Endometrium (tissue), 2 donors: Measurements from ENCODE around the gene LRIT2.

Experiments used
- FAIRE-seq: peaks from 2 replicates; lab custom pipeline; 2012; peaks lifted over from hg19 to GRCh38; lab: Jason Lieb, UNC
- donor health status: control.
- donor health status: control.

Gene LRIT2

DNA sequence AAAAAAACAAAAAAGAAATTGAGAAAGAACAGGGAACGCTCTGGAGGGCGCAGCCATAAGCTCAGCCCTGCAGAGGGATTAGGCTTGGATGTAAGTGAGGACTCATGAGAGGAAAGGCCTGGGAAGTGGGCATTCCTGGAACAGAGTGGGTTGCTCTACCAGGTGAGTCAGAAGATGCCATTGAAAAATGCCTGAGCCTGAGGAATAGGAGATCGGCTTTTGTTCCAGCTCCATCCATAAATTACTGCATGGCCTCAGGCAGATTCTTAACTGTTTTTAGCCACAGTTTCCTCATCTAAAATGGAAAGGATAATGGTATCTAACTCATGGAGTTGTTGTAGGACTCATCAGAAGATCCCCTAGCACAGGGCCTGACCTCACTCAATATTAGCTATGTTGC lies 18.4 kb upstream of the LRIT2 start:
- FAIRE-seq, result no peak

DNA sequence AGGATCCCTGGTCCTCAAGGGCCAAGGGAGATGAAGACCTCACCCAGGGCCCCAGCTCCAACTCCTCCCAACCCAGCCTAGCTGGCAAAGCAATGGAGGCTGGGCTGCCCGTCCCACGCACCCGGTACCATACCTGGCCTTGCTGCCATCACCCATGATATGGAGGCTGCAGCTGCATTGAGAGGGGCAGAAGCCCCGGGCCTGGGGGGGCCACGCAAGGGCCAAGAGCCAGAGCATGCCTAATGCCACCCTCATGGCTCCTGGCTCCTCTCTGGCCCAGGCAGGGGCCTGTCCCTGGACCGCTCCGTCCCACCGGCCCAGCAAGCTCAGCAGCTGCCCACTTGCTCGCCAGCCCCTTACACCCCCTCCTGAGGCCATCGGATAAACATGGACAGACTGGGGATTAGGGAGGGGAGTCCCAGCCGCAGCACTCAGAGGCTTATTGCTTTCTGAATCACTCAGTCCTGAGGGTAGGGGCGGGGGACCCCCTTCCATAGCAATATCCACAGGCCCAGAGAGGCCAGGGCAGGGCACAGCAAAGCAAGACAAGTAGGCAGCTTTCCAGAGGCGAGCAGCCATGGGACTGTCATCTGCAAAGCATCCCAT lies 15.9 kb upstream of the LRIT2 start, which contains the start of gene LRIT1:
LRIT1 (minus strand) TSS at position 362 of the 606 bp plus-strand sequence; CDS start at position 255, 107 bp downstream.
- FAIRE-seq, result no peak

DNA sequence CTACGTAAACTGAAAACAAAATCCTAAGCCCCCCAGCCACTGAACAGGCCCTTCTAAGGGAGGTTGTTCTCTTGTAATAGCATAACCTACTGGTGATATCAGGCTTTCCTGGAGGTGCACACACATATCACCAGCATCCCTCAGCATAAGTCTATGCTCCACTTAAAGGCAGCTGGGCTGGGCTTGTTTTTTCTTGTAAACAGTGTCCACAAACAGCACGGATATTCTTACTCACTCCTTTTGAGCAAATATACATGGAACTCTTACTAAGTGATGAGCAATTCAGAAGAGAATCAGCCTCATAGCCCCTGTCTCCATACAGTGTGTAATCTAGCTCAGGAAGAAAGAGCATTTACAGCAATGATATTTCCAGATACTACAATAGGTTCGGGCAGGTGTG lies 13.6 kb upstream of the LRIT2 start:
- FAIRE-seq, result no peak

DNA sequence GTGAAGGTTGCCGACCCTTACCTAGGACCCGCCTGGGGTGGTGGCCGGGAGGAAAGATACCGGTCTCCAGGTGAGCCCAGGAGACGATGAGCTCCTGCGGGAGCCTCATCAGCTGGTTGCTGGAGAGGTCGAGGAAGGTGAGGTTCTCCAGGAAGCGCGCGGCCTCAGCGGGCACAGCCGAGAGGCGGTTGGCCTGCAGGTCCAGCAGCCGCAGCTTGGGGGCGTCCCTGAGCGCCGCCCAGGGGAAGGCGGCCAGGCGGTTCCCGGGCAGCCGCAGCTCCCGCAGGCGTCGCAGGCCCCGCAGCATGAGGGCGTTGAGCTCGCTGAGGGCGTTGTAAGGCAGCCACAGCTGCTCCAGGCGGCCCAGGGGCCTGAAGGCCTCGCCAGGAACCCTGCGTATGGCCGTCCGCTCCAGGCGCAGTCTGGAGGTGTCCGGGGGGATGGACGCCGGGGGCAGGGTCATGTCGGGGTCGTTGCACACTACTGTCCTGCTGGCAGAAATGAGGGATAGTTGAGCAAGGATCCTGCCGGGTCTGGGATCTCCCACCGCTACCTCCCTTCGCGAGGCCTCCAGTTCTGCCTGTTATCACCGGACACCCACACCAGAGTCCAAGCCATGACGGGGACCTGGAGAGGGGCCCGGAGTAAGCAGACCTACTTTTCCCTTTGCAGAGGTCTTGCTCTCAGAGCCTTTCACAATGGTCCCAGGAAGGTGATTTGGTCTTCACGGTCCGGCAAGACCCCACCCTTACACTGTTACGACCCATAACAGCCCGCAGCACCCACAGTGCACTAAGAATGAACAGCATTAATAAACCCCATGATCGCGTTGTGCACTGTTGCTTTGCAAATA lies 12.1 kb upstream of the LRIT2 start:
- FAIRE-seq, result no peak

DNA sequence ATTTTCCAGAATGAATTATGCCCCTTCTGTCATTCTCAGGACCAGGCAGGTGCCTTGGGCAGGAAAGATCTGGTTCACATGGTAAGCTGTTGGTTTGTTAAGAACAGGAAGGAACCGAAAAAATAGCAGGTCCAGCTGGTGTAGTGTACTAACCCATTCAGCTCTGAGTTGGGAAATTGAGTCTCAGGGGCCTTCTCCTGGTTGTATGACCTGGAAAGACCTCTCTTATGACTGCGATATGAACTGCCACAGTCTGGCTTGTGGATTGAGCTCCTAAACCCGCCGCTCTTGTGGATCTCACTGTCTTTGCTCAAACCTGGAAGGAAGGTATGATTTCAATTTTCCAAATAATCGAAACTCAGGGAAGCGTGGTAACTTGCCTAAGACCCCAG lies 11.5 kb upstream of the LRIT2 start:
- no peak for FAIRE-seq

DNA sequence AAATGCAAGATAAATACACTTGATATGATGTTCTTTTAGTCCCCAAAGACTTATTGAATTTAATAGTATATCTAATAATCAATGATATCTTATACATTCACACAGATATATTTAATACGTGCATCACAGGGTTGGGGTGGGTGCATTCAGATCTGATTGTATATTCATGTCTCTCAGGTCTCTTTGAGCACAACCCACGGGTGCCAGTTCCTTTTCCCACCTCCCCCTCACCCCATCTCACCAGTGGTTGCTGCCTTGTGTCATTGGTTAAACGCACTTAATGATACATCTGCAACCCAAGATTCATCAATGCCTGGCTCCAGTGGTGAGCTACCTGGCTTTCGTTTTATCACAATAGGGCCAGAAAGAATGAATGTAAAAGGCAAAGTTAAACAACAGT lies 9.8 kb upstream of the LRIT2 start:
- FAIRE-seq, result no peak

DNA sequence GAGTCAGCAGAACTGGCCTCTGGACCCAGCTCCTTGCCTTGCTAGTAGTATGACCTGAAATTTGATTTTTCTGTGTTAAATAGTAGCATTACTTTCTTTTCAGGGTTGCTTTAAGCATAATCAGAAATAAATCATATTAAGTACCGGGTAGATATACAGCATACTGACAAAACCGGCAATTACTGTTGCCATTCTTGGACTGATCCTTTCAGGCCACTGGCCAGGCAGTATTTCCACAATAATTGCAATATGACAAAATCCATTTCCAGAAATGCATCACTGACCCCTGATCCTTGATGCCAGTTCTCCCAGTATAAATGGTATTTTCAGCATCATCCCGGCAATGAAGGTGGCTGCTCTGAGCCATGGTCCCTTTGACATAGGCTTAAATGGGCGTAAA lies 9.1 kb upstream of the LRIT2 start:
- FAIRE-seq, result no peak

DNA sequence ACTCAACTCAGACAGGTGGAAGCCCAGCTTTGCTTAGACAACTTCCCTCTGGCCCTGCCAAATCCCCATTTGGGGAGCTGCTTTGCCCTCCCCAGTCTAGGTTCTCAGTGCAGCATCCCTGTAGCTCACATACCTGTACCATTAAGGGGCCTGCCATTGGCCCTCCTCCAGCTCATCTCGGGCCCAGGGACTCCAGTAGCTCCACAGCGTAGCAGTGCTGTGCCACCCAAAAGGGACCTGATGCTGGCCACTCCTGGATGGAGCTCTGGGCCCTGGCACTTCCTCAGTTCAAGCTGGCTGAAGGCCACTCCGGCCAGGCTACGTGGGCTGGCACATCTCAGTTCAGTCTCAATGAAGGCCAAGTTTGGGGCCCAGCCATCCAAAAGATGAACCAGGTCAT lies 8.6 kb upstream of the LRIT2 start:
- no peak for FAIRE-seq

DNA sequence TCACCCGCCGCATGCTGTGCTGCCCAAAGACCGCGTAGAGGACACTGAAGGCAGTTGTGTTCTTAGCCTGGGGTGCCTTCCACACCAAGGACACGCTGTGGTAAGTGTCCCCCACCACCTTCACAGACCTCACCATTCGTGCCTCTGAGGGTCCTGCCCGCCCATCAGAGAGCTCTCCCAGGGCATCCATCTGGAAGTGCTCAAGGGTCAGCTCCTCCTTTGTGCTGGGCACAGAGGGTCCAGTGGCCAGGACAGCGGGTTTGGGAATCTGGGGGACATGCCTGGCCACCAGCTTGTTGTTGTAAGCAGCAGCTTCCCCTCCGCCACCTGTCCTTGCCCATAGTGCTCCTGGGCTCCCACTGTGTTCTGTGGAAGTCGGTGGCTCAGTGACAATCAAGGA lies 7.0 kb upstream of the LRIT2 start:
- FAIRE-seq, result no peak

DNA sequence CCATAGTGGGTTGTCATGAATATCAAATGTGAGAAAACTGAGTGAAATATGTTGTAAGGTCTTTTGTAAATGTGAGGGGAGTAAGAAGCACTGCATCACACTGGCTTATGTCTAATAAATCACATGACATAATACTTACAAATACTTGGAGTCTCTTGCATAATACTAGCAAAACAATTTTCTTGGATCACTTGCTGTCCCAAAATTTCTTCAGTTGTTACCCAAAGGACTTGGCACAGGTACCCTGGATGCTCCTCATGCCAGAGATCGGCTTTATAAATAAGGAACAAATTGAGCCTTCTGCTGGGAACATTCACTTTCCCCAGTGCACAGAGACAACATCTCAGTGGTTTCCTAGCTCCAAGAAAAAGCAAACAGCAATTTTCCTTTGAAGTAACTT lies 5.0 kb upstream of the LRIT2 start:
- FAIRE-seq, result no peak

DNA sequence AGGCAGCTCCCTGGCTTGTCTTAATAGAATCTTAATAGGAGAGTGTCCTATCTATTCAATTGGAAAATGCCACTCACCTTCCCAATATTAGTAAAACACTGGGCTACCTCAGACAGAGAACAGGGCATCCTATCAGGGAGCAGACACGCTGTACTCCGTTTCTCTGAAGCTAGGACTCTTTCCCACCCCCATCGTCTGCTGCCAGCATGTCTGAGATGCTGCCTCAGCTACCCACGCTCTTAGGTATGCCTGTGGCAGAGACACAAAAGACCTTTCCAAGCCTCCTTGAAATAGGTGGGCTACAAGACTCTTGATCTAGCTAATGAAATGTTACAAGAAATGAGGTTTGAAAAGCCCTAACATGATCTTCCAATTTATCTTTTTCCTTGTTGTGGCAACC lies 2.5 kb upstream of the LRIT2 start:
- no peak for FAIRE-seq

DNA sequence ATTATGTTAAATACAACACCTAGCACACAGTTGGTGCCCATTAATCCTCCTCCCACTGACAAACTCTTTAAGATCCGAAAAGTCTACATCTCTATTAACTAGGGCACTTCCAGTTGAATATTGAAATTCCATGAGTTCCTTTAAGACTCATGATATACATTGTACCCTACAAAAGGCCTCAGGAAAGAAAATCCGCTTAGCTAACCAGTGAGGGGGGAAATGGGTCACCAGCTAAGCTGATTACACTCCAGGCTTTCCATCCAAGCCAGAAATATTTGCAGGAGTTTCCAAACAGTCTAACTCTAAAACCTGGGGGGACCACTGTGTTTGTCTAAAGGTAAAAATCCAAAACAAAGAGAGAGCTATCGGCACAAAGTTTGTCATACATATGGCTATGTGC lies 1.3 kb upstream of the LRIT2 start:
- FAIRE-seq, result no peak

DNA sequence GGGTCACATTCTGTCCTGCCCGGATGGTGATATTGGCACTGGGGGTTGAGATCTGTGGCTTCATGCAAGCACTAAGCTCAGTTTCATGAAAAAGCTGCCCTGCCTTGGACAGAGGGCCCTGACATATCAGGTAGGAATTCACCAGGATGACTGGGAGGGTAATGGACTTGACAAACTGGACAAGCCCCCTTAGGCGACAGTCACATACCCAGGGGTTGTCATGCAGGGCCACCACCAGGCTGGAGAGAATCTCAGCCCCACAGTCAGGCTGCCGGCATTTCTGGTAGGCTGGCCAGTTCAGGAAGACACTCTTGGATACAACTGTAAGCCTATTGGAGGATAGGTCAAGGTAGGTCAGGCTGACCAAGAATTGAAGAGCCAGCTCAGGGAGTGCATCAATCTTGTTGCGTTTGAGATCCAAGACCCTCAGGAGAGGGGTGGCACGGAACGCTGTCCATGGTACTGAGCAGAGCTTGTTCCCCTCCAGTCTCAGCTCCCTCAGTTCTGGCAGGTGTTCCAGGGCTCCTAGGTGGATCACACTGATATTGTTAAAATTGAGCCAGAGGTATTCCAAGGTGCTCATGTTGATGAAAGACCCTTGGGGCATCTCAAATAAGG lies 824 bp downstream of the LRIT2 start:
- FAIRE-seq, result no peak

DNA sequence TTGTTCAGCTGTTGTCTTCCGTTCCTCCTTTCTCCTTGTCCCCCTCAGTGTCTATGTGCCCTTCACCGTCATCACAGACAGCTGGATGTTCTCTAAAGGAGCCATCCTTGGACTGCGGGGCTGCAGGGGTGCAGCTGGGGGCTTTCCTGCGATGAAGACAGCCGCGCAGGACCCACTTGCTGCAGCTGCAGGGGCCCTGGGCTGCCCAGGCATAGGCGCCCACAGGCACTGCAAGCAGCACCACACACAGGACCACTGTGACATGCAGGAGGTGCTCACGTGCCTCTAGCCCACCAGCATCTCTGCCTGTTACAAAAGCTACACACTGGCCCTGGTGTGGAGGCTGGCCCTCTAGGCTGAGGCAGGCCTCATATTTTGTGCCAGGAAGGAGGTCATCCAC lies 3.4 kb downstream of the LRIT2 start:
- no peak for FAIRE-seq

DNA sequence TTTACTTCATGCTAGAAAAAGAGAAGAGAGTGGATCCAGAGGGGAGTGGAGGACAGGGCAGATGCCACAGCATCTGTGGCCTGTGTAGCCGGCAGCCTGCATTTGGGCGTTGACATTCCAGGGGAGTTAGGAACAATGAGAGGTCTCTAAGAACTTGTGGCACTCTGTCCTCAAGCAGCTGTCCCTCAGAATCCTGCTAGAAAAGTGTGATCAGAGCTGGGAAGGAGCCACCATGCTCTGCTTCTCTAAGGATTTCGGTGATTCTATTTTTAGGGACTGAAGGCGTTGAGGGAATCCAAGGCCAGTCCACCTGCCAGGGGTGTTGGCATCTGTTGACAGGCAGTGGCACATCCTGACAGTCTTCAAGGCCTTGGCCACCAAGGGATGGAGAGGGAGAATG lies 7.6 kb downstream of the LRIT2 start:
- no peak for FAIRE-seq

DNA sequence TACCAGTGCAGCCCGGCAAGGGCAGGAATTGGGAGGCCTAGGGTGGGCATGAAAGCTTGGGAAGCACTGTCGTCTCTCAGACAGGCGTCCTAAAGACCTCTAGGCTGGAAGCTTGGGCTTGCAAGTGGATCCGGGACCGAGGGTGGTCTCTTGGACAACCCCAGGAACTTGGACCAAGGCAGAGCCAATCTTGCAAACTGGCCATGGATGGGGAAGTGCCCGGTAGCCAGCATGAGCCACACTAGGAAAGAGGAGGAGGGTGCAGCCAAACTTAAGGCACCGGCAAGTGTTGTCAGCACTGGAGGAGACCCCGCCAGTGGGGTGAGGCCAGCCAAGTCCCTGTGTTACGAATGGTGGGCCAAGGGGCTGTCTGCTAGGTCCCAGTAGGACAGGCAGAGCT lies 8.5 kb downstream of the LRIT2 start:
- no peak for FAIRE-seq

DNA sequence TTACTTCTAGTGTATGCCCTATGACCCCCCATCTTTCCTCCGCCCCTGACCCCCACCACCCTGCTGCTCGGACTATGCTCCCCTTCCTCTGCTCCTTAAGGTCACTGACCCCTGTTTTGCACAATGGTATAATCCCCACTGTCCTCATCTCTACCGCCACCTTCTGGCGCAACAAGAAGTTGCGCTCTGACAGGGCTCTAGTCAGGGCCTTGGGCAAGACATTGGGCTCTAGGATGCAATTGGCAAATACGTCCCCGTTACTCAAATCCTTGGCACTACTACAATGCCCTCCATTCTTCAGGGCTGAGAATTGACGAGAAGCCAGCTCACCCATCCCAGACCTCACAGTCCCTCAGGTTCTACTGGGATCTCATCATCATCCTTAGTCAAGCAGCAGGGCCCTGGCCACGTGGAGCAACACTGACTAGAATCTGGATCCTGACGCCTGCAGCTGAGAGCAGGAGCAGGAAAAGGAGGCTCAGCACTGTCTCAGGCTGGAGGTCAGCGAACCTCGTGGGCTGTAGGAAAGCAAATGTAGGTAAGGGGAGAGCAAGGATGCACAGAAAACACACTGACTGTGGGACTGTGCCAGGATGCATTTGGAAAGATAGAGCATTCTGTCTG lies 10.6 kb downstream of the LRIT2 start:
- no peak for FAIRE-seq

DNA sequence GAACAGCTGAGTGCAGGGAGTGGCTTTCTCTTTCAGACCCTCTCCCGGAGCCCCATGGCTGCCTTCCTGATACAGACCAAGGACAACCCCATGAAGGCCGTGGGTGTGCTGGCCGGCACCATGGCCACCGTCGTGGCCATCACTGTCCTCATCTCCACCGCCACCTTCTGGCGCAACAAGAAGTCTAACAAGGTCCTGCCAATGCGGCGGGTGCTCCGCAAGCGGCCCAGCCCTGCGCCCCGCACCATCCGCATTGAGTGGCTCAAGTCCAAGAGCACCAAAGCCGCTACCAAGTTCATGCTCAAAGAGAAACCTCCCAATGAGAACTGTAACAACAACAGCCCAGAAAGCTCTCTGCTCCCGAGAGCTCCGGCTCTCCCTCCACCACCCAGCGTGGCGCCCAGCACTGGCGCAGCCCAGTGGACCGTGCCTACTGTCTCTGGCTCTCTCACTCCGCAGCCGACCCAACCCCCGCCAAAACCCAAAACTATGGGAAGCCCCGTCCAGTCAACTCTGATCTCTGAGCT lies 11.2 kb downstream of the LRIT2 start:
- FAIRE-seq, result no peak

DNA sequence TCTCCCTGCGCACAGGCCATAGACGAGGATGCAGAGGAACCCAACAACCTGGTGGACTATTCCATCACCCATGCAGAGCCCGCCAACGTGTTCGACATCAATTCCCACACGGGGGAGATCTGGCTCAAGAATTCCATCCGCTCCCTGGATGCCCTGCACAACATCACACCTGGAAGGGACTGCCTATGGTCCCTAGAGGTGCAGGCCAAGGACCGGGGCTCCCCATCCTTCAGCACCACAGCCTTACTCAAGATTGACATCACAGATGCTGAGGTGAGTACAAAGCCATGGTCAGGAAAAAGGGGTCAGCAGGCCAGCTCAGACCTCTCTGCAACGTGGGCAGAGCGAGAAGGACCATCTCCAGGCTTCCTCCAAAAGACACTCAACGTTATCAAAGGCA lies 12.3 kb downstream of the LRIT2 start:
- FAIRE-seq, result no peak

DNA sequence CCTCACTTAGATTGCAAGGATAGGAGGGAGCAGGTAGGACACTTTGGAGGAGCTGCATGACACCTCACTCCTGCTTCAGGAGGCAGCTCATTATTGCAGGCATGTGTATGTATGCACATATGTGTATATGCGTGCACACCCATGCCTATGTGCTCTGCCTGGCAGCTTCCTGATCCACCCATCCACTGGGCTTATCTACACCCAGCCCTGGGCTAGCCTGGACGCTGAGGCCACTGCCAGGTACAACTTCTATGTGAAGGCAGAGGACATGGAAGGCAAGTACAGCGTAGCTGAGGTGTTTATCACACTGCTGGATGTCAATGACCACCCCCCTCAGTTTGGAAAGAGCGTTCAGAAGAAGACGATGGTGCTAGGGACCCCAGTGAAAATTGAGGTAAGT lies 13.3 kb downstream of the LRIT2 start:
- no peak for FAIRE-seq

DNA sequence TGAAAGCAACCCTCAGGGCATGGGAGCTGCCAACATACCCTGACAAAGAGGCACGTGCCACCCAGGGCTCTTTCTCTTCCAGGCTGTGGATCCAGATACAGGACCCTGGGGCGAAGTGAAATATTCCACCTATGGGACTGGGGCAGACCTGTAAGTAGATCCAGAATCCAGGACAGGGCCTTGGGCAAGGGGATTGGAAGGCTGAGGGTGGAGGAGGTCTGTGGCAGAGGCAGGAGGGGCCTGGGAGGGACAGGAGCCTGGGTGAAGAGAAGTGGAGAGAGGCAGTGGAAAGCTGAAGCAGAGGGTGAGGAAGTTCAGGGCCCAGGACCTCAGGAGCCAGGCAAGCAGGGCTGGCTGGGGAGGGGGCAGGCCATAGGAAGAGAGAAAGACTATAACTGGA lies 13.8 kb downstream of the LRIT2 start:
- no peak for FAIRE-seq

DNA sequence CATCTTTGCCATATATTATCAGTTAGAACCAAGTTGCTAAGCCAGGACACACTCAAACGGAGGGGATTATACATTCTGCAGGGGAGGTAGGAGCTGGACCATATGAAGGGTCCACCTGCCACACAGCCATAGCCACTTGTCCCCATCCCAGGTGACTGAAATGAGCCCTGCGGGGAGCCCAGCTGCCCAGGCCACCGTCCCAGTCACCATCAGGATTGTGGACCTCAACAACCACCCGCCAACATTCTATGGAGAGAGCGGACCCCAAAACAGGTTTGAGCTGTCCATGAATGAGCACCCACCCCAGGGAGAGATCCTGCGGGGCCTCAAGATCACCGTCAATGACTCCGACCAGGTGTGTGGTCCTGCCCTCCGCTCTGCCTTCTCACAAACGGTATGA lies 17.3 kb downstream of the LRIT2 start:
- FAIRE-seq, result no peak
